NCI-H187 (cell line): ENCODE results near the gene PRPH2.
"Not testable (repeated sequence)": the region's sequence is repeated elsewhere in the genome, so short reads cannot be mapped to it uniquely, and the experiment has no call there.

ENCODE experiments used
- DNase-seq, 2 experiments: peaks; one replicate each; lab custom pipeline; 2025; lab: John Stamatoyannopoulos, UW

Gene PRPH2

GRCh38 chr6:42698217-42698616 lies 24.2 kb downstream of the PRPH2 start:
- no peak for DNase-seq

DNA sequence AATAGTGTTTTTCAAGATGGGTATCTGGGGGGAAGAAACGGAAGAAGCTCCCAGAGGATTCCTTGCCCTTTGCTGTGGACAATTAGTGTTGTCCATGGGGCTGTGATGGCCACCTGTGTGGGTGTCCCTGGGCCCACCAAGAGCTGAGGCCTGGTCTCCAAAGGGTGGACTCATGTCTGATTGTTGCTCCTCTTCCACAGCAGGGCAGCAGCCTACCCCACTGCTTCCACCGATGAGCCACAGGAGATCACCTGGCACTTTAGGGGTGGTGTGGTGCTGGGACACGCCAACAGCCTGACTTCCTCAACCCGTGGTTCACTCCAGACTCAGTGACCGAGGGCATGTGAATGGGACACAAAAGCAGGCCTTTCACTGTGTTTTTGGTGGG lies 25.1 kb downstream of the PRPH2 start:
- no peak for DNase-seq

DNA sequence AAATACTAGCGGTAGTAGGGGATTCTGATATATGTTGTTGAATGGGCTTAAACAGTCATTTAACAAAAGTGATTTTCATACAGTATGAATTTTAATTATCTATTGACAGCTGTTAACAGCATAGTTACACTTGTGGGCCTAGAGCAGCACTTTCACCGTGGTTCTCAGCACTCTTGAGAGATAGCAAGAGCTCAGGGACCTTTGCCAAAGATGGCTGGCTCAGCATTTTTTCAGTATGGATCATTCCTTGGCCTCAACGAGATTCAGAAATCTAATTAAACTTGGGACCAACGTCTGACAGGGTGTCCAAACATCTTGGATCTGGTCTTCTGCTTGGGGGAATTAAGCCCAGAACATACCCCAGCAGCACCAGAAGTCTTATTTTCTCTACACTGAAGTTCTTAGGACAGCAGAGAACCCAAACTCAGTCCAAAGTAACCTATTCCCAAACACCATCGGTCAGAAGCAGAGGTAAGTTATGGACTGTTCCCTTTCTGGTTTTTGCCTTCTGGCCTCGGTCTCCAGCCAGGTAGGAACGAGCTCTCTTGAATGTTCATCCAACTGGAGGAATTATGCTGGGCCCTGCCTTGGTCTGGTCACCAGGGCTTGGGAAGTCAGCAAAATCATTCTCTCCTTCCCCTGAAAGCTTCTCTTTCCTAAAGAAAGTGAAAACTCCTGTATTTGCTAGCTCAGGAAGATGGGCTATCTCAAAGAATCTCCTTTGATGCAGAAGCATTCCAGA lies 25.7 kb downstream of the PRPH2 start:
- DNase-seq: no peak

DNA sequence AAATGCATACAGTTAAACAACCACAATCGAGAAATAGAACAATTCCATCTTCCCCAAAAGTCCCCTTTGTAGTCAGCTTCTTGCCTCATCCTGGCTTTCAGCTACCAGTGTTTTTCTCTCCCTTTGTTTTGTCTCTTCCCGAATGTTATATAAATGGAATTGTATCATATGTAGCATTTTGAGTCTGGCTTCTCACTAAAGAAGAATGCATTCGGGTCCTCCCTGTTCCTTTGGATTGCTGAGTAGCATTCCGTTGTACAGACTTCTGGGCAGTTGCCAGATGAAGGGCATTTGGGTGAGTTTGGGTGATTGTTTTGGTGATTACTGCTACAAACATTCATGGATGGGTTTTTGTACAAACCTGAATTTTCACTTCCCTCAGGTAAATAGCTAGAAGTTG lies 27.8 kb downstream of the PRPH2 start:
- no peak for DNase-seq

- DNase-seq: no peak
Observed at GRCh38 chr6:42693725-42694323, 28.6 kb downstream of the PRPH2 start.

GRCh38 chr6:42692137-42692911 lies 30.1 kb downstream of the PRPH2 start:
- DNase-seq: no peak

DNA sequence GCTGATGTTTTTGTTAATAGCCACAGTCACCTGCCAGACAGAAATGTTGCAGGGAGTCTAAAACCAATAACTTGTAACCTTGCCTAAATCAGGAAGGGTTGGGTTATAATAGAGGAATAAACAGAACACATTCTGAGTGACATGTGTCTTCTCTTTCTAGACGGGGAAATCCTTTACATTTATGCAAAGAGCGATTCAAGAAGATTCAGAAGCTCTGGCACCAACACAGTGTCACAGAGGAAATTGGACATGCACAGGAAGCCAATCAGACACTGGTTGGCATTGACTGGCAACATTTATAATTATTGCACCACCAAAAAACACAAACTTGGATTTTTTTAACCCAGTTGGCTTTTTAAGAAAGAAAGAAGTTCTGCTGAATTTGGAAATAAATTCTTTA lies 31.5 kb downstream of the PRPH2 start:
- no peak for DNase-seq

GRCh38 chr6:42690151-42690702 lies 32.2 kb downstream of the PRPH2 start:
- DNase-seq: no peak

DNA sequence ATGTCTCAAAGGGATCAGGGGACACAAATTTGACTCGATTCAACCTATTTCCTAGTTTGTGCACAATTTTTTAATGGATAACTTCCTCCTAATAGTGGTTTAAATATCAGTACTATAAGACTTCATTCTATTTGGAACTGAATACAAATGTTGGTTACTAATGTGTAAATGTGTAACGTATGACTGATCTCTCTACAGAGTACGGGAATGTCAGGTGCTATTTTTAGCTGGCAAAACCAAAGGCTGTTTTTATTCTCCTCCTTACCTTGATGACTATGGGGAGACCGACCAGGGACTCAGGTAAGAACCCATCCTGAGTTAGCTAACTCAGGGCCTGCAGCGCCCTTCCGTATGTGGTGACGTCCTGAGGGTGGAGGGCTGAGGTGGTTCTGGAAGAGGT lies 33.0 kb downstream of the PRPH2 start:
- DNase-seq: no peak

DNA sequence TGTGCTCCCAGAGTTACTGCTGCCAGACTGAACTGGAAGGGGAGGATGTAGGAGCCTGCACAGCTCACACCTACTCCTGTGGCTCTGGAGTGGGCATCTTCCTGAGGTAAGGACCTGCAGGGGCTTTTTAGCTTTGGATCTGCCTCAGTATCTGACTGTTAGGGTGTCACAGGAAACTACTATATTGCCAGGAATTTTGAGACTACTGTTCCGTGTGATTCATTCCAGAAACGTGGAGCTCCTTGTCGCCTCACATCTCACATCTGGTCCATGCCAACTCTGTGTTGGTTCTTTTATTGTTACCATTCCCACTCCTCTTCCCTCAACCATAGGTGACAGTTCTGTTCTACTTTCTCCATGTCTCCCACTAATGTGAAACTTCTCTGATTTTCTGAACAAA lies 34.1 kb downstream of the PRPH2 start:
- no peak for DNase-seq

DNA sequence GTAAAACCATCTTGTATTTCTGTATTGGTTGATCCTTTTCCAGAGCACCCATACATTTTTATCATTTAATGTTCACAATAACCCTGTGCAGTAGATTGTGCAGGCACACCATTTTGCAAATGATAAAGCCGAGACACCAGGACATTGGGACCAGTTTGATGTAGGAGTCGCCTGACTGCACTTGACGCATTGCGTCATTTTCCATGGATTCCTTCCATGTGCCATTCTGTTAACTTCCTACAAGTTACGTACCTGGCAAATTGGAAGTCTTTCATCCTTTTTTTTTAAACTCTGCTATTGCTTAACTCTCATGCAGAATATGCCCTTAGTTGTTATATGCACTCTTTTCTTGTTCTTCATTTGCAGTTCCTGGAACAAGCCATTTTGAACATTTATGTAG lies 43.0 kb downstream of the PRPH2 start:
- DNase-seq: no peak

DNA sequence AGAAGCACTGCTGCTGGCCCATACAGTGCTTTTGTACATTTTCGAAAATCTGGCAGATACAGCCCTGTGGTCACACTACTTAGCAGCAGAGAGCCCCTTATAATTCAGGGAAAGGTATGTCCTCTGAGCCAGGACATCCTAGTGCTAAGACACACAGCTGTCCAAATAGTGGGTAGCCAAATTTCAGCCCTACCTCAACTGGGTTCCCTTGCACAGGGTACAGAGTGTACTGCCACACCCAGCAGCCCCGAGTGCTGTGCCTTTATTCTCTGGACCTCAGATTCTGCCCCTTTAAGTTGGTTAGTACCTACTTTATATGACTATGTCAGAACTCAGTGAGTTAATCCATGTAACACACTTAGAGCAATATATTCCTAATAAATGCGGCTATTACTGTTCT lies 47.6 kb downstream of the PRPH2 start:
- no peak for DNase-seq

- not testable (repeated sequence) for DNase-seq
Observed at GRCh38 chr6:42674368-42674767, 48.0 kb downstream of the PRPH2 start.

- DNase-seq: no peak
Observed at GRCh38 chr6:42664718-42665117, 57.7 kb downstream of the PRPH2 start.

DNA sequence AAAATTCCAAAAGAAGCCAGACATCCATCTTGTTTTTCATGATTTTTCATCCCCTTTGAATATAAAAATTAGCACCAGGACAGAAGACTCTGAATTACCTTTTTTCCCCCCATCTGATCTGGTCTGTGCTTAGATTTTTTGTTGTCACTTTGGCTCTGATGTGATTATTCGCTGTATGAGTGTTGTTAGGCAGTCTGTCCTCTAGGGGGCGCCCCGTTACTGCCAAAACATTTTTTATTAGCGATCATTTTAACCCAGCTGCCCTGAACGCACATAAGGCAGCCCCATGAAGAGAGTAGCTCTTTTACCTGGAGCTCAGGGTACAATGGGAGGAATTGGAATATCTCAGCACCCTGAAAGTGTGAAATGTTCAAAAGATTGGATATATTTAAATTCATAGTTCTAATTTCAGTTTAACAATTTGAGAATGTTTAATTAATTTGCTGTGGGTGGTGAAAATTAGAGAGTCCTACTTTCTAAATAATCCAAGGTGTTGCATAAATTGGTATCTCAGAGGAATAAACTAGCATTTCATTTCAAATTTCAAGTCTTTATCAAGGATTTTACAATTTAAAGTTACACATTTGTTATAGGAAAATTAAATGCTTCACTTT lies 60.8 kb downstream of the PRPH2 start:
- DNase-seq: peak; percentile 36 to 58

DNA sequence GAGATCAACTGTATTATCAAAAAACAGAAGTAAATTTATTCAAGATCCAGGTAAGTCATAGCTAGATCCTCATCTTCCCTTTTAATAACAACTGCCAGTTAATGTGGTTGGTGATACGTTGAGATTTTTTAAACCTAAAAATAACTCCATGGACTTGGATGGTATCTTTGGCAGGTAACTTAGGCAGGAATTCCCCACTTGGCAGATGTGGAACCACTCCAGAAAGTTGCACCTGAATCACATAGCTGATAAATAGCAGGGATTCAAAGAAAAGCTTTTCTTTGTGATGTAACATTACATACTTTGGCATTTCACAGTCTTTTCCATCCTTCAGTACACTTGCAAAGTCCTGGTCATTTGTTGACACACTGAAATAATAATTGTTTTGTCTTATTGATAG lies 62.6 kb downstream of the PRPH2 start:
- no peak for DNase-seq

DNA sequence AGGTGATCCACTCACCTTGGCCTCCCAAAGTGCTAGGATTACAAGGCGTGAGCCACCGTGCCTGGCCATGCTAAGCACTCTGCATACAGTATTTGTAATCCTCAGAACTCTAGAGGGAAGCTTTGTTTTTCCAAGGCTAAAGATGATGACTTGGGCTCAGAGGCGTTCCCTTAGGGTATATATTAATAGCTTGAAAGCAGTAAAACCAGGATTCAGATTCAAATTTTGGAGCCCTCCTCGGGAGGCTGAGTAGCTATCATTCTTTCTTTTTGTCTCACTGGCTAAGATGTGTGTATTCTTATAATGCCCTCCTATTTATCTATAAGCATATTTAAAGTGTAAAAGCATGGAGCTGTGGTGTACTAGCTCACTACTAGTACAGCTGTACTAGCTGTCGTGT lies 68.5 kb downstream of the PRPH2 start:
- DNase-seq: no peak

DNA sequence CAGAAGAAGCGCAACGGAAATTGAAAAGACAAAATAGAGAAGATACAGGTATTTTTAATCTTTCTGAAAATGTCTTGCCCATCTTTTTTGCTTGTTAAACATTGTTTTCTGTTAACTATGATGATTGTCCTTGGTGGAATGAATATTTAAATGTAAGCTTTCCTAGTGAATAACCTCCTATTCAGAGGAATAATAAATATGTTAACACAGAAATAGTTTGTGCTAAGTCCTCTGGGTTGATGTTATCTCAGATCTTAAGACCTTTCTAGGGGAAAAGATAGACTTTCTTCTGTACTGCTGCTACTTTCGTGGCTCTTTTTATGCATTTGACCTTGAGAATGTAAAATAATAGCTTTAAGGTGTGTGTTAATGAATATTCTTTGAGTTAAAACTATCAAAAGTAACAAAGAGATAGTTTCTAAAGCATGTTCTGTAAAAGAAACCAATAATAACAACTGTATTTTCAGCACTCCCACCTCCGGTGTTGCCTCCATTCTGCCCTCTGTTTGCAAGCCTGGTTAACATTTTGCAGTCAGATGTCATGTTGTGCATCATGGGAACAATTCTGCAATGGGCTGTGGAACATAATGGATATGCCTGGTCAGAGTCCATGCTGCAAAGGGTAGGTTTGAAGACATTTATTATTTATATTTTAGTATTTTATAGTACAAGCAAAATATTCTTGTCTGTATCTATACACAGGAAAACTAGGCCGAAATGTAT lies 70.2 kb downstream of the PRPH2 start:
- no peak for DNase-seq
